SHP77 (cell line): ENCODE results near the gene IARS2.
"Not testable (repeated sequence)": the region's sequence is repeated elsewhere in the genome, so short reads cannot be mapped to it uniquely, and the experiment has no call there.

Experiments used
- DNase-seq, 2 experiments: peaks; one replicate each; lab custom pipeline; 2025; lab: John Stamatoyannopoulos, UW

Gene IARS2

GRCh38 chr1:220094016-220094911, at the start of gene IARS2:
TSS of gene IARS2 (plus strand) at chr1:220094132. CDS start at chr1:220094217, 85 bp downstream.
- peak; percentile 75 to 86 for DNase-seq

- DNase-seq: no peak
These were observed 49.1 kb upstream of the IARS2 start for GRCh38 chr1:220044678-220045355.

- peak; percentile 3 for DNase-seq
These were observed 48.4 kb upstream of the IARS2 start for GRCh38 chr1:220045356-220046051.

- peak; percentile 93 to 96 for DNase-seq
These were observed 47.6 kb upstream of the IARS2 start, which contains the start of gene EPRS1 for GRCh38 chr1:220046052-220046930. TSS of gene EPRS1 (minus strand) at chr1:220046505. CDS start at chr1:220046388, 117 bp downstream.

GRCh38 chr1:220056374-220056773, 37.6 kb upstream of the IARS2 start:
- no peak for DNase-seq

- no peak for DNase-seq
These were observed 33.1 kb upstream of the IARS2 start for GRCh38 chr1:220060876-220061275.

- DNase-seq: no peak
These were observed 31.3 kb upstream of the IARS2 start for GRCh38 chr1:220062629-220063028.

- no peak for DNase-seq
These were observed 26.4 kb upstream of the IARS2 start for GRCh38 chr1:220067269-220068204.

- no peak for DNase-seq
These were observed 16.8 kb upstream of the IARS2 start for GRCh38 chr1:220076861-220077762.

- DNase-seq: no peak
These were observed 16.0 kb upstream of the IARS2 start for GRCh38 chr1:220077887-220078286.

GRCh38 chr1:220084460-220084859, 9.5 kb upstream of the IARS2 start:
- DNase-seq: no peak

GRCh38 chr1:220086261-220086686, 7.7 kb upstream of the IARS2 start:
- not testable (repeated sequence) for DNase-seq

- peak; percentile 90 to 91 for DNase-seq
These were observed 4.0 kb upstream of the IARS2 start, which contains the start of gene BPNT1 for GRCh38 chr1:220089650-220090556. TSS of gene BPNT1 (minus strand) at chr1:220089788. CDS start at chr1:220079846, 9,942 bp downstream.

GRCh38 chr1:220092694-220093093, 1.2 kb upstream of the IARS2 start:
- no peak for DNase-seq

GRCh38 chr1:220093361-220094015, 444 bp upstream of the IARS2 start:
- peak; percentile 61 to 63 for DNase-seq

GRCh38 chr1:220099826-220100225, 5.9 kb downstream of the IARS2 start:
- DNase-seq: no peak

- DNase-seq: not testable (repeated sequence)
These were observed 16.5 kb downstream of the IARS2 start for GRCh38 chr1:220110473-220110872.
